KBM-7 (cell line): Measurements from ENCODE around the gene AAK1.
"Not testable (repeated sequence)": the region's sequence is repeated elsewhere in the genome, so short reads cannot be mapped to it uniquely, and the experiment has no call there.

Experiments used
- DNase-seq: peaks from one replicate; pipeline ENCODE4 v3.0.0-alpha.2; 2015
- in situ Hi-C: fragments of 300-500 bp; cut with MboI; formaldehyde crosslinking; loops from 2 replicates; pipeline ENCODE4 v1.14.3; 2020; ENCODE audit warnings: low sequenced_read_pairs, low pct_unique_long_range_greater_than_20kb, mixed read lengths

AAK1 gene

DNA sequence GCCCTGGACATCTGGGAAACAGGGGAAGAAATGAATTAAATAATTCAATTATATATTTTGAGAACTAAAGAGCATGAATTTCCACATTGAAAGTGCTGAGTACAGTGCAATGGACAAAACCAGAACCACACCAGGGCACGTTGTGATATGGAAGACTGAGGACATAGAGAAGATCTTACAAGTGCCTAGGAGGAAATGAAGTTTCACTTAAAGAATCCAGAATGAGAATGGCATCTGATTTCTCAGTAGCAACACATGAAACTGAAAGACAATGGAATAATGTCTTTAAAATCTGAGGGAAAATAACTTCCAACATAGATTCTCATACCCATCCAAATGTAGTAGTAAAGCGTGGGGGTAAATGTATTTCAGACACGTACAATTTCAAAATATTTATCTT is 20.3 kb upstream of the AAK1 start:
- in situ Hi-C loops: no loop called here
- no peak for DNase-seq

DNA sequence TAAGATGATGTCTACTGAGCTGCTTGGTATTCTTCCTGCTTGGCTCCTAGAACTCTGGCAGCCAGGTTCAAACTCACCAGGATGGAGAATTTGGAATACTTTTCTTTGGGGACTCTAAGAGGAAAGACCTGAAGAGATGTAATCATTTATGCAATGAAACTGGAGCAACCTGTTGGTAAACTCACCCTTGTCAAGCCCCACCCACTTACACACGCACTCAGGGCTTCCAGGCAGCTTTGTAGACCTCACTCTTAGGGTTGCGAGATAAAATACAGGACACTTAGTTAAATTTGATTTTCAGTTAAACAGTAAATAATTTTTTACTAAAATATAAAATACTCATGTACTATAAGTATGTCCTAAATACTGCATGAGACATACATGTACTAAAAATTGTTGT is 19.0 kb upstream of the AAK1 start:
- in situ Hi-C loops, DNase-seq: not testable (repeated sequence)

DNA sequence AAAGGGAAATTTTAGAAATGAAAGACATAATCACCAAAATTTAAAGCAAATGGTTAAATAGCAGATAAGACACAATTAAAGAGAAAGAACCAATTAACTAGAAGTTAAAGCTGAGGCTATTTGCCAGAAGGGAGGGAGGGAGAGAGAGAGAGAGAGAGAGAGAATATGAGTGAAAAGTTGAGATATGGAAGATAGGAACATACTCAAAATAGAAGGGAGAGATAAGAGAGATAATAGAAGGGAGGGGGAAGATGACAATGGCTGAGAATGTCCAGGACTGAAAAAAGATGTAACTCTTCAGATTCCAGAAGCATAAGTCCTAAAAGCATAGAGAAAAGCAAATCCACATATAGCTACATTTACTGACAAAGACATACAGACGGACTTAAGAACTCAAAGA is 17.1 kb upstream of the AAK1 start:
- DNase-seq: no peak
- in situ Hi-C loops: no loop called here

DNA sequence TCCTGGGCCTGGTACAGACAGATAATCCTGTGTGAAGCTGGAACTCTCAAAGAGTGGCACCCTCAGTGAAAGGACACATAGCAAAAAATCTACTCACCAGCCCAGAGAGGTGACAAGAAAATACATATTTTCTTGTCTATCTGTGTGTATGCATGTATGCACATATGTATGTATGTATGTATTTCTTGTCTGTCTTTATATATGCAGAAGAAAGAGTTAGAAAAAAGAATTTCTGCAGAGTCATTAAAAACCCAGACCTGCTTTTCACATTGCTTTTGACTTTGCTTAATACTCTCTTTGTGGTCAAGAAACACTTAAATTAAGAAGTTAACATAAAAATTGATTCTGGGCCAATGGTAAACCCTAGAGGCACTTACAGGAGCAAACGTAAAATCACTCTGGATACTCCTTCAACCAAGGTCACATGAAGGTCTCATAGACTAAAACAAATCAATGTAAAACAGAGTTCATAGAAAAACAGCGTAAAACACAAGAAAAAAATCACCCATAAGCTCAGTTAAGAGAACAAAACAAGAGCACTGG is 16.5 kb upstream of the AAK1 start:
- no peak for DNase-seq
- in situ Hi-C loops: no loop called here

DNA sequence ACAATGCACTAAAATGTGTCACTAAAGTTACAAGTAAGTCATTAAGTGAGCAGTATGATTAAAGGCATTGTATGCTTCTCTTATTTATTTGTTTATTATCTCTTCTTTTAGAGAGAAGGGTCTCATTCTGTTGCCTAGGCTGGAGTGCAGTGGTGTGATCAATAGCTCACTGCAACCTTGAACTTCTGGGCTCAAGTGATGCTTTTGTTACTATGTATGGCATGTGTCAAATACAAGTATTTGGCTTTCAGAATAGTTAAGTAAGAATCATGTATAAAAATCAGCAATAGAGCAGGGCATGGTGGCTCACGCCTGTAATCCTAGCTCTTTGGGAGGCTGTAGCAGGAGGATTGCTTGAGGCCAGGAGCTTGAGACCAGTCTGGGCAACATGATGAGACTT is 15.8 kb upstream of the AAK1 start:
- no peak for DNase-seq
- in situ Hi-C loops: no loop called here

- no peak for DNase-seq
- in situ Hi-C loops: no loop called here
Observed at GRCh38 chr2:69652206-69652605, 8.7 kb upstream of the AAK1 start.

DNA sequence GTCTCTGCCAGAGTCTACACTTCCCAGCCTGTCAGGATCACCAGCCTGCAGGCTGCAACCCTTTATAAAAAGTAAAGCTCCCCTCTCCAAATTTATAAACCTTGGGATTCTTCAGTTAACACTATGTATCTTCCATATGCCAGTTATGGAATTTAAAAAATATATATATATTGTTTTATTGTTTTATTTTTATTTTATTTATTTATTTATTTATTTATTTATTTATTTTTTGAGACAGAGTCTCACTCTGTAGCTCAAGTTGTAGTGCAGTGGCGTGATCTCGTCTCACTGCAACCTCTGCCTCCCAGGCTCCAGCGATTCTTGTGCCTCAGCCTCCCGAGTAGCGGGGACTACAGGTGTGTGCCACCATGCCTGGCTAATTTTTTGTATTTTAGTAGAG is 3.7 kb upstream of the AAK1 start:
- in situ Hi-C loops, DNase-seq: not testable (repeated sequence)

DNA sequence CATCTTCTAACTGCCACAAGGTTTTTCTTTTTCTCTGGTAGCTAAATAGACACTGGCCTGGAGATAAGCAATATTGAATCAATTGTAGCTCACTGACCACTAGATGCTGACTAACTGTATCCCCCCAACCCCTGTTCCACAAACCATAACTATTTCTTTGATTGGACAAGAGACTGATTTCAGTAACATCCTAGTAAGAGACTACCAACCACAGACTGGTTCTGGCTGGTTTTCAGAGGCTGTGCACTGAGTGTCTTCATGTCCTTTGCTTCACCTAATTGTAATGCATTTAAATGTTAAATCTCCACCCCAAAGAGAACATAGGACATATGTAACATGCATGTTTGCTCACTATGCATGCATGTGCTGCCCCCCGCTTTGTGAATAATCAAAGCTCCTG is 3.2 kb upstream of the AAK1 start:
- no peak for DNase-seq
- in situ Hi-C loops: no loop called here

- in situ Hi-C loops: no loop called here
- DNase-seq: no peak
Observed at GRCh38 chr2:69645921-69646320, 2.4 kb upstream of the AAK1 start.

GRCh38 chr2:69645031-69645431 is 1.5 kb upstream of the AAK1 start:
- in situ Hi-C loops: no loop called here
- peak; percentile 42 for DNase-seq

DNA sequence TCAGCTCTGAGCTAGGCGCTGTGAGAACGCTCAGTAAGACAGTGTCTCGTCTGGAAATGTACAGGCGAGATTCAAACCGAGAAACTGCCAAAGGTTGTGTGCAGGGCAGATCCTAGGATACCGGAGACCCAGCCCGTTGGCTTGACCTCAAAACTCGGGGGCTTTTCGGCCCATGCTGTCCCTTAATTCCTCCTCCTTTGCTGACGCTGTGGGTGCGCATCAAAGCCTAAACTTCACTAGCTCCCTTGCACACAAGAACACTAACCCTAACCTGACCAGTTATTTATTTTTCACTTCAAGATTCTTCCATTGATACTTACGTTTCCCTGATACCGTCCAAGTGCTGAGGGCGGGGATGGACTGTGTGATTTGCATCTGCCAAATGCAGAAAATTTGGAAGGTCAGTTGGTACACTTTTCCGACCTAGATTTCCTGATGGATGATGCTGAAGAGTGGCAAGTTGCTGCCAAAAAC is 1.0 kb upstream of the AAK1 start:
- DNase-seq: no peak
- in situ Hi-C loops: no loop called here

GRCh38 chr2:69642709-69643601 is 584 bp downstream of the AAK1 start:
- in situ Hi-C loops: no loop called here
- DNase-seq: peak; percentile 60

- in situ Hi-C loops: no loop called here
Observed at GRCh38 chr2:69641887-69642708, 1.4 kb downstream of the AAK1 start.

DNA sequence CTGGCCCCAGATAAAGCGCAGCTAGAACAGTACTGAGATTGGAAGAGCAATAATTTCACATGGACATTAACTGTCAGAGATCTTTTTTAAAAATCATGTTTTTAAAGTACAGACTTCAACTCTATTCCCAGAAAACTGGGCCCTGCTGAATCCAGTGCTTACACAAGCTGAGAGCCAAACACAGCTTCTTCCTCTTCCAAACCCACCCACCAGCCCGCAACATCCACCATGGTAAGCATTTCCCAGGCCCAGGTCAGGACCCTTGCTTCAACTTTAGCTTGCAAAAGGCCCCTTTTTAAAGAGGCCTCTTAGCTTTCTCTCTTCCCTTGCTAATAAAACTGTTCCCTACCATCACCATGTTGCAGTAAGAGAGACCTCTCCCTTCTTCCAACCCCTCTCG is 2.1 kb downstream of the AAK1 start:
- in situ Hi-C loops: no loop called here
- no peak for DNase-seq

More at GRCh38 chr2:69641887-69642708, 1.4 kb downstream of the AAK1 start:
- no peak for DNase-seq

DNA sequence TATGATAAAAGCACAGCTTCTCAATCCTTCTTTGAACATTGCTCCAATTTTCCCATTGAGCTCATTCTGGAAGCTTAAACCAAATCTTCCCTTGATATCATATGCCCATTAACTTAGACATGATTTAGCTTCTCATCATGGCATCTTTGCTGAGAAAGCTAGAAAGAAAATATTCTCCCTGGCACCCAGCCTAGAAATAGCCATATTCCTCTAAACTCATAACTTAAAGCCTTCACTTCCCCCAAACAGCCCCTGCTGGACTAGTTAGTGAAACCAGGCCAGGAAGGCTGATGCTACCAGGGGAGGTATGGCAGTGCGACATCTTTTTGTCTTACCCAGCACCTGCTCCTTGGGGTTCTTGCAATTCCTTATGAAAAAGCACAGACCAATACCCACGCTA is 4.3 kb downstream of the AAK1 start:
- no peak for DNase-seq
- in situ Hi-C loops: no loop called here

- no peak for DNase-seq
- in situ Hi-C loops: no loop called here
Observed at GRCh38 chr2:69638630-69639029, 4.9 kb downstream of the AAK1 start.

GRCh38 chr2:69637923-69638322 is 5.6 kb downstream of the AAK1 start:
- no peak for DNase-seq
- in situ Hi-C loops: no loop called here

GRCh38 chr2:69636395-69636794 is 7.1 kb downstream of the AAK1 start:
- no peak for DNase-seq
- in situ Hi-C loops: no loop called here

GRCh38 chr2:69635432-69635831 is 8.1 kb downstream of the AAK1 start:
- in situ Hi-C loops: no loop called here
- DNase-seq: no peak
